ENCODE results near the gene CAMTA1.
"Not testable (repeated sequence)": the region's sequence is repeated elsewhere in the genome, so short reads cannot be mapped to it uniquely, and the experiment has no call there.

Gene CAMTA1

DNA sequence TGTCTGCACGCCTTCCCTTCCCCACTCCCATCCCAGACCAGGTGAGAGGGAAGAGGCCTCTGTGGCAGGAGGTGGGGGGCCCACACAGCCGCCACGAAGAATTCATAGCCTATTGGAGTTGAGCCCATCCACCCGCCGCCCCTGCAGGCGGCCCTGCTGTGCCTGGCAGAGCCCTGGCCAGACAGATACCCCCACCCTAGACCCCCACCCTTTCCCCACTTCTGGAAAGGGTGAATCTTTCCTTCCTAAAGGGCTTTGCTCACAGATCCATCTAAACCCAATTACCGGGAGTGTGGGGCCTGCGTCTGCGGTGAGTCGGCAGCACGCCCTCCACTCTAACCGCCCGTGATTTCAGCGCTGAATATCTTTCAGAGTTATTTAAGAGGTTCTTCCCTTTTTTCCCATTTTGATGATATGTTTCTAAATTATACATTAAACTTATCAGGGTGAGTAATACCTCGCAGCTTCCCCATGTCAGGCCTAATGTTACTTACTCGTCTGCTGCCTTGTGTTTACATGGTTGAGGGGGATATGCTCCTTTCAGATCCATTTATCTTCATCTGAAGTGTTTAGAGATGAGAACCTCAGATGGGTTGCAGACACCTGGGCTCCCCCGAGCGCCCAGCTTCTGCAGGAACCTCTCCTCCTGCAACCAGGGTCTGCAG is 802.0 kb downstream of the CAMTA1 start:
- no peak for DNase-seq (ENCODE audit: low read depth in 2 of 2)

DNA sequence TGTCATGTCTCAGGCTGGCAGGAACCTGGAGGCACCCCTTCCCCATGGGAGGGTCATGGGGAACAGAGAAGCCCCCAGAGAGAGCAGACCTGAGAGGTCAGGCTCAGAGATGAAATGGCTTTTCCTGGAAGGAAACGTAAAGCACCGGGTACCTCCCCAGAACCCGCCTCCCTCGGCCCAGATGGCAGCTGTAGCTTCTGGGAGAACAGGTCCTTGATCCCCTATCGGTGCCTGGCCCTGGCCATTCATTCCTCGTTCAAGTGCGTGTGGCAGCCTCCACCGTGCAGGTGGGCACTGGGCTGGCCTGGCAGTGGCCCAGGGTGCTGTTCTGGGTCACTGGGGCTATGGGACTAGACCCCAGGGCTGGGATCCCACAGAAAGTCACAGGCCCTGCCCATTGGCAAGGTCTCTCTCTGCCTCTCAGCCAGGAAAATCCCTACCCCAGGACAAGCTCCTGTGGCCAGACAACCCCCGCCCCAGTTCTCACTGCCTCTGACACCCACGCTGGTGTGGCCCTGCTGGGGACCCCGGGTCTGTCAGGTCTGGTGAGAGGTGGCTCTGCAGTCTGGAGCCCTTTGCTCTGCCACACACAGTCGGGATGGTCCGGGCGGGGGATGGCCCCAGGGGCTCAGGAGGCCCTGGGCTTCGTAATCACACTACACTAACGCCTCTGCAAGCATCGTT is 802.7 kb downstream of the CAMTA1 start:
- no peak for DNase-seq (ENCODE audit: low read depth in 2 of 2)

- DNase-seq (ENCODE audit: low read depth in 2 of 2): no peak
These were observed 803.2 kb downstream of the CAMTA1 start for GRCh38 chr1:7588457-7588827.

- DNase-seq (ENCODE audit: low read depth in 2 of 2): no peak
These were observed 804.0 kb downstream of the CAMTA1 start for GRCh38 chr1:7589080-7589735.

- DNase-seq (ENCODE audit: low read depth in 2 of 2): no peak
These were observed 804.6 kb downstream of the CAMTA1 start for GRCh38 chr1:7589774-7590425.

GRCh38 chr1:7590426-7590790 is 805.2 kb downstream of the CAMTA1 start:
- no peak for DNase-seq (ENCODE audit: low read depth in 2 of 2)

DNA sequence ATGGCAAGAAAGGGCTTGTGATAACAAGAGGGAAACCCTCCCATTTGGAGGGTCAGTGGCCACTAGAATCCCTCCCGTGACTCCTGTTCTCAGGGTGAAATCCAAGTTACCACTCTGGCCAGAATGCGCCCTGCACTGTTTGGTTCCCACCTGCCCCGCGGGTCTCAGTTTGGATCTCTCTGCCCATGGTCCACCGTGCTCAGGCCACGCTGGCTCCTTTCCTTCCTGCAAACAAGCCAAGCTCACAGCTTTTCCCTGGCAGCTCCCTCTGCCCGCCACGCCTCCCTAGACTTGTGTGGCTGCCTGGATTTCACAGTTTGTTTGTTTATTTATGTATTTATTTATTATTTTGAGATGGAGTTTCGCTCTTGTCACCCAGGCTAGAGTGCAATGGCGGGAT is 806.3 kb downstream of the CAMTA1 start:
- DNase-seq (ENCODE audit: low read depth in 2 of 2): no peak

DNA sequence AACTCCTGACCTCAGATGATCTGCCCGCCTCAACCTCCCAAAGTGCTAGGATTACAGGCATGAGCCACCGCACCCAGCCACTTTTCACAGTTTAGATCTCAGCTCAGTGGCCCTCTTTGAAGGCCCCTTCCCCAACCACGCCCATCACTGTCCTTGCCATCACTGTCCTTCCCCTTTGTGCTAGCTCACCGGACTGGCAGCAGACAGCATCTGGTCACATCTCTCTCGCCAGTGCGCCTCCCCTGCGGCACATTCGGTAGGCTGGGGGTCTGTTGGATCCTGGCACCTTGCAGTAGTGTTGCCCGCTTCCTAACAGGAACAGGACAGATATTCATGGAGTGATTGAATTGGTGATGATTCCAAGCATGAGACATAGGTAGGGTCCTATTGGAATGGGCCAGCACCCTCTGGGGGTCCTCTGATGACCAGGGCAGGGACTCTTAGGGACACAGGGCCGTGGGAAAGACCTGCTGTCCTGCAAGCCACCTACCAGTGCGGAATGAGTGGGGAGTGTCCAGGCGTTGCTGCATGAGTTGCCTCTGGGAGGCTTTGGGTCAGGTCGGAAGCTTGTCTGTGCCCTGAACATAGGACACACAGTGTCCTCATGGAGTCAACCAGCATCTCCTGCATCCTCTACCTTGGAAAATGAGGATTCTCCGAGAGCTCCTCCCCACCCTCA is 807.0 kb downstream of the CAMTA1 start:
- no peak for DNase-seq (ENCODE audit: low read depth in 2 of 2)

DNA sequence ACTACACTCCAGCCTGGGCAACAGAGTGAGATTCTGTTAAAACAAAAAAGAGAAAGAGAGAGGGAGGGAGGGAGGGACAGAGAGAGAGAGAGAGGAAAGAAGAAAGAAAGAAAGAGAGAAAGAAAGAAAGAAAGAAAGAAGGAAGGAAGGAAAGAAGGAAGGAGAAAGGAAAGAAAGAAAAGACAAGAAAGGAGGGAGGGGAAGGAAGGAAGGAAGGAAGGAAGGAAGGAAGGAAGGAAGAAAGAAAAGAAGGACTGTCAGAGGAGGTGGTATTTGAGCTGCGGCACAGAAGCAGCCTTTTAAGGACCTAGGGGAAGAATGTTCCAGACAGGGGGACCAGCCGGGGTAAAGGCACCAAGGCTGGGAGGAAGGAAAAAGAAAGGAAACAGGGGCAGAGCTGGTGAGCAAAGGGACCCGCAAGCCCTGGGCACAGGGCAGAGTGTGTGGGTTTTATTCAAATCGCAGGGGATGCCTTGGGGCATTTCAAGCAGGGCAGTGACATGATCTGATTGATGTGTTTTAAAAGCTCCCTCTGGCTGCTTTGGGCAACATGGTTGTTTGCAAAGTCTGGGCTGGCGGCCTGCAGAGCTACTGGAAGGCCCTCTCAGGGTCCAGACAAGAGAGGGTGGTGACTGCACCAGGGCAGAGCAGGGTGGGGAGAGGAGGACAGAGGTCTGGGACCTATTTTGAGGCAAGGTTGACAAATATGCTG is 808.9 kb downstream of the CAMTA1 start:
- DNase-seq (ENCODE audit: low read depth in 2 of 2): no peak

- no peak for DNase-seq (ENCODE audit: low read depth in 2 of 2)
These were observed 809.6 kb downstream of the CAMTA1 start for GRCh38 chr1:7594714-7595295.

GRCh38 chr1:7595336-7595735 is 810.1 kb downstream of the CAMTA1 start:
- DNase-seq (ENCODE audit: low read depth in 2 of 2): no peak

DNA sequence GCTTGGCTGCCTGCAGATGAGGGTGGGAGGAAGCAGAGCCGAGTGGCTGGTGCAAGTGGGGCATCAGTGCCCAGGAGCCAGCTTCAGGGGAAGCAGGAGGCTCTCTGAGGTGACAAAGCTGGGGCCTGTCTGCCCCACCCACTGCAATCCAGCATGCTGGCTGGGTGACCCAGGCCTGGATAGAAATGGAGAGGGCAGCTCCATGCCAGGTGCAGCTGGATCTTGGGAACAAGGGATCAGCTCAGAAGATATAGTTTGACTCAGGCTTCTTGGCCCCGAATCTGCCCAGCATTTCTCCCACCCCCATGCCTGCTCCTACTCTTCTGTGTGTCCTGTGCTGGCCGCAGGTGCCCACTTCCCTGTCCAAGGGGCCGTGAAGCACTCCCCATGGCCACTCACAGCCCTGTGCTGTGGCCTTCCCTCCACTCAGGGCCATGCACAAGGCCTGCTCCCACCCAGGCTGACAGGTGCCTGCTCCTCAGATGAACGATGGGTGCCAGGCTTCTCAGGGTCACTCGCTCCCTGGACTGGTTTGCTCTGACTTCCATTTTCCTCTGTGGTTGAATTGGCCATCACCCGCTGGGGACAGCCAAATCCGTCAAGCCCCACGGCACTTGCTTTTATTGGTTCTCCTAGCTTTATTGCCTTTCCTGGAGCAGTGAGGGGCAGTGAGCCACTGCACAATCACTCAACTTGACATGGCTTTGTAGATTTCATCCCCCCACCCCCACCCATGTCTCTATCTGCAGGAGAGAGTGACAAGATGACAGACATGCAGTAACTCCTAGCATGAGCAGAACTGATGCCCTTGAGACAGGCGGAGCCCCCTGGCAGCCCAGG is 811.1 kb downstream of the CAMTA1 start:
- DNase-seq (ENCODE audit: low read depth in 2 of 2): no peak

- DNase-seq (ENCODE audit: low read depth in 2 of 2): not testable (repeated sequence)
These were observed 812.8 kb downstream of the CAMTA1 start for GRCh38 chr1:7598058-7598457.

- DNase-seq (ENCODE audit: low read depth in 2 of 2): not testable (repeated sequence)
These were observed 819.7 kb downstream of the CAMTA1 start for GRCh38 chr1:7604906-7605305.

DNA sequence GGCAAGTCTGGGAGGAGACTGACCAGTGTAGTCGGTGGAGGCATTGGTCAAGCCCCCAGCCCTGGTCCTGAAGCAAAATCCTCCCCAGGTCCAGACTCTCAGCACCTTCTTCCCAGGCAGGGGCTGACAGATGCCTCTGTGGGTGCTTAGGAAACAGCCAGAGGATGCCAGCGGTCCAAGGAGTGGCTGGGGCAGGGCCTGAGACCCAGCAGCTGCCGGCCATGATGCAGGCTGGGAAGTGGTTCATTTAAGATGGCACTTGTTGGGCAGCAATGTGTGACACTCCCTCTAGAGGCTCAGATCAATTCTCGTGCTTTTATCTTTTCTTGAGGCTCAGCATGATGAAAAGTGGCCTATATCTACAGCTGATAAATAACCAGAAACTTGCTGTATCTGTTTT is 820.8 kb downstream of the CAMTA1 start:
- no peak for DNase-seq (ENCODE audit: low read depth in 2 of 2)

DNA sequence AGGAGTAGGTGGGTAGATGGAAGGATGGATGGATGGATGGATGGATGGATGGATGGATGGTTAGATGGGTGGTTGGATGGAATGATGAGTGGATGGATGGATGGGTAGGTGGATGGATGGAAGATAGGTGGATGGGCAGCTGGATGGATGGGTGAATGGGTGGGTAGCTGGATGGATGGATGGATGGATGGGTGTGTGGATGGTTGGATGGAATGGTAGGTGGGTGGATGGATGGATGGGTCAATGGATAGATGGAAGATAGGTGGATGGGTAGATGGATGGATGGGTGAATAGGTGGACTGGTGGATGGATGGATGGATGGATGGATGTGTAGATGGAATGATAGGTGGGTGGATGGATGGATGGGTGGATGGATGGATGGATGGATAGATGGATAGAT is 821.8 kb downstream of the CAMTA1 start:
- DNase-seq (ENCODE audit: low read depth in 2 of 2): no peak

DNA sequence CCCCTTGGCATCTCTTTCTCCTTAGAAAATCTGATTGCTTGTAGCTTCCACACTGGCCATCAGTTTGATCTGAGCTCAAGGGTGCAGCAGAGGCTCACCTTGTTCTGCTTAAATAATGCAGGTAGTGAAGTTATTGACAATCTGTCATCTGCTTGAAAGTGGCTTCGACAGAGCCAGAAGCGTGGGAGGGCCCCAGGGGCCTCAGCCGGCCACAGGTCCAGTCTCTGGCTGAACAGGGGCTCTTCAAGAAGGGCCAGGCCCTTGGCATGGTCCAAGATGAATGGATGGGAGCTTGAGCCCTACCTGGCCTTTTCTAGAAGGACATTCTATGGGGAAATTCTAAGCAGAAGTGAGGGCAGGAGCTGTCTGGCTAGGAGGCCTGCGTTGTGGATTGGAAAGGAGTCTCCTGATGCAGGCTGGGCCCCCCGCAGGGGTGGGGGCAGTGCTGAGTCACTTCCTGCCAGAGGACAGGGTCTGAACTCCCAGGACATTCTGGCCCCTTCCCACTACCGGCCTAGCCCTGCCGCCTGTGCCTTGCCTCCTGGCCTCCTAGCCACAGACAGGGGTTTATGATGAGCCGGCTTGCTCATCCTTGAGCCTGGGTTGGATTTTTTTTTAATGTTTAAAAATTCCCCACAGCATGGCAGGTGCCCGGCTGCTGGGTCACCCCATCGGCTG is 823.5 kb downstream of the CAMTA1 start:
- no peak for DNase-seq (ENCODE audit: low read depth in 2 of 2)

DNA sequence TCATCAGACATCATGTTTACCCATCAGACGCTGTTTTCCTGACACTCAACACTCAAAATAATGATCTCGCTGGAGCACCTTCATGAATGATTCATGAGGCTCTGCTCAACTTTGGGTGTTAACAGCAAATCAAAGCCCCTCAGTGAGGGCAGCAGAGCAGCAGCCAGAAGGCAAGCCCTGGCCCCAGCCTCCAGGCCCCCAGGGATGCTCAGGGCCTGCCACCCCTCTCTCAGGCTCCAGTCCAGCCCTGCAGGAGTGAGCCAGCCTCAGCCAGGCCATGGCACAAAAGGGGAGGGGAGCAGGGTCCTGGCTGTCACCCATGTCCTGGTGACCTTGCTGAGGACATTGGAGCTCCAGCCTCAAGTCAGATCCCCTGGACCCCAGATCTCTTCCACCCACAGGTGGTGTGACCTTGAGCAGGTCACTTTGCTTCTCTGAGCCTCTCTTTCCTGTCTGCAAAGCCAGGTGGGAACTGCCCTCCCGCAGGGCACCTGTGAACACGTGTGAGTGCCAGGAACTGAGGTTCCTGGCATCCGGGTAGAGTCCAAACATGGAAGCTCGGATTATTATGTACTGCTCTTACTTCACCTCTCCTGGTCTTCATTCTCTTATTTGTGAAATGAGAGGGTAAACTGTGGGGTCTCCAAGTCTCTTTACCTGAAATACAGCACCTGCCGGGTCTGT is 824.2 kb downstream of the CAMTA1 start:
- no peak for DNase-seq (ENCODE audit: low read depth in 2 of 2)

- no peak for DNase-seq (ENCODE audit: low read depth in 2 of 2)
These were observed 825.0 kb downstream of the CAMTA1 start for GRCh38 chr1:7610106-7610731.

Measured in activated CD4-positive, alpha-beta T cell treated with anti-CD3 and anti-CD28 coated beads for 24 hours (primary cell).